ENCODE data around the gene CERS6. TPM values are rescaled to one million over a fixed set of nuclear protein-coding genes. Genes with fewer than 3 reads are reported as not detected.

The CERS6 gene
- total RNA-seq, 4 donors from 2014 or later, result 35.7 to 60.6 (median 39.2) TPM

DNA sequence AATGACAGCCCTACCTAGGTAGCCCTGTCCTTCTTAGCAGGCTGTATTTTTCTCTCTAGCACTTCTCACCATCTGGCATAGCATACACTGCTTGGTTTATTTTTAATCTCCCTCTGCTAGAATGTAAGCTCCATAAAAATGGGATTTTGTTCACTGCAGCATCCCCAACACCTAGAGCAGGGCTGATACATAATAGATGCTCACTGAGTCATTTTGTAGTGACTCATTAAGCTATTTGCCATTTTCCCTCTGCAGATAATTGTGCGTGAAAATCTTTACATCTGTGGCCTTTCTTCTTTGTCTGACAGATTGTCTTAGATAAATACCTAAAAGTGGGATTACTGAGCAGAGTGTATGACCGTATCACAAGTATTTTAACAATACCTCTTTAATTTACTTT is 82.5 kb downstream of the CERS6 start:
- Histone ChIP-seq H3K9me3 (no peaks in the 10 kb centered on the region), H3K27me3 (no peaks in the 10 kb centered on the region), H3K36me3 (no peaks in the 10 kb centered on the region), H3K4me3 (replicated peaks in 1 of 3) (no peak overlapping the region), H3K27ac (no peak overlapping the region), H3K4me1 (peaks cover 5% of the 10 kb centered on the region in 2 donors)
- intact Hi-C loops (cut with DNase I), result no loop called here
- no peak for DNase-seq
- TF ChIP-seq, protein P1, sequence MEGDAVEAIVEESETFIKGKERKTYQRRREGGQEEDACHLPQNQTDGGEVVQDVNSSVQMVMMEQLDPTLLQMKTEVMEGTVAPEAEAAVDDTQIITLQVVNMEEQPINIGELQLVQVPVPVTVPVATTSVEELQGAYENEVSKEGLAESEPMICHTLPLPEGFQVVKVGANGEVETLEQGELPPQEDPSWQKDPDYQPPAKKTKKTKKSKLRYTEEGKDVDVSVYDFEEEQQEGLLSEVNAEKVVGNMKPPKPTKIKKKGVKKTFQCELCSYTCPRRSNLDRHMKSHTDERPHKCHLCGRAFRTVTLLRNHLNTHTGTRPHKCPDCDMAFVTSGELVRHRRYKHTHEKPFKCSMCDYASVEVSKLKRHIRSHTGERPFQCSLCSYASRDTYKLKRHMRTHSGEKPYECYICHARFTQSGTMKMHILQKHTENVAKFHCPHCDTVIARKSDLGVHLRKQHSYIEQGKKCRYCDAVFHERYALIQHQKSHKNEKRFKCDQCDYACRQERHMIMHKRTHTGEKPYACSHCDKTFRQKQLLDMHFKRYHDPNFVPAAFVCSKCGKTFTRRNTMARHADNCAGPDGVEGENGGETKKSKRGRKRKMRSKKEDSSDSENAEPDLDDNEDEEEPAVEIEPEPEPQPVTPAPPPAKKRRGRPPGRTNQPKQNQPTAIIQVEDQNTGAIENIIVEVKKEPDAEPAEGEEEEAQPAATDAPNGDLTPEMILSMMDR (IDR thresholded peaks at IDR 0.05), result no peak
- no peak for TF ChIP-seq POLR2A (IDR thresholded peaks at IDR 0.05)
- WGBS, 2 donors, result 97 to 100% methylated on average over 2 of the region's 2 CpGs

DNA sequence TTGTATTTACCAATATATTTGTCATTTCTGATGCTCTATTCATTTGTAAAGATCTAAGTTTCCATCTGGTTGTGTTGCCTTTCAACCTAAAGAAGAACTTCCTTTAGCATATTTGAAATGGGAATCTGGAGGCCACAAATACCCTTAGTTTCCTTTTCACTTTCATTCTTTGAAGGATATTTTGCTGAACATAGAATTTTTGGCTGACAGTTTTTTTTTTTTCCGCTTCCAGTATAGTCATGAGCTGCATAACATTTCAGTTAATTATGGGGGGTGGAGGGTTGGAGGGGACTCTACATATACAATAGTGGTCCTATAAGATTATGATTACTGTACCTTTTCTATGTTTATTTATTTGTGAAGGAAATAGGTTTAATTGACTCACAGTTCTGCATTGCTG is 83.9 kb downstream of the CERS6 start:
- no peak for DNase-seq
- TF ChIP-seq POLR2A (IDR thresholded peaks at IDR 0.05), result no peak
- TF ChIP-seq, protein P1 (IDR thresholded peaks at IDR 0.05), result no peak
- H3K27me3 ChIP-seq, result no peaks in the 10 kb centered on the region
- peaks cover 5% of the 10 kb centered on the region in 2 donors for H3K4me1 ChIP-seq
- intact Hi-C loops (cut with DNase I), result no loop called here
- no peak overlapping the region for H3K4me3 ChIP-seq (replicated peaks in 1 of 3)
- H3K9me3 ChIP-seq, result no peaks in the 10 kb centered on the region
- H3K27ac ChIP-seq, result no peak overlapping the region
- no peaks in the 10 kb centered on the region for H3K36me3 ChIP-seq
- 92 to 96% methylated on average over 1 of the region's 1 CpG for WGBS, 2 donors

DNA sequence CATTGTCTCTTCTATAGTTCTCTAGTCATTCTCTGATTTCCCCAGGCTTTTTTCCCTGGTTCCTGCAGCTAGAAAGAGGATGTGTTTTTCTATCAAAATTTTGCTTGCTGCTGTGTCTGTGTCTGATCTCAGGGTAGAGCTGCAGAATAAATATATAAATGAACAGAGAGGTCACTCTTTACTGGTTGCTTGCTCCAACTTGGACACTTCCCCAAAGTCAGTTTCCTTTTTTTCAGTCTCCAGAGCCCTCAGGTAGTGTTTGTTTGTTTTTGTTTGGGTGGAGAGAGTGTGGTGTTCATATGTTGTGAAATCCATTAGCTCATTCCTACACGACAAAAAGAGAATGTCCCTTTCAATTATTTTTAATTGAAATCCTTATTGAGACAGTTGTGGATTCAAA is 85.8 kb downstream of the CERS6 start:
- intact Hi-C loops (cut with DNase I), result no loop called here
- Histone ChIP-seq H3K36me3 (no peaks in the 10 kb centered on the region), H3K27me3 (no peaks in the 10 kb centered on the region), H3K4me3 (replicated peaks in 1 of 3) (no peak overlapping the region), H3K27ac (no peak overlapping the region), H3K9me3 (no peaks in the 10 kb centered on the region), H3K4me1 (peaks cover 5% of the 10 kb centered on the region in 2 donors)
- no peak for DNase-seq
- 14 to 41% methylated on average over 1 of the region's 1 CpG for WGBS, 2 donors
- TF ChIP-seq POLR2A (IDR thresholded peaks at IDR 0.05), result no peak
- TF ChIP-seq, protein P1 (IDR thresholded peaks at IDR 0.05), result no peak

DNA sequence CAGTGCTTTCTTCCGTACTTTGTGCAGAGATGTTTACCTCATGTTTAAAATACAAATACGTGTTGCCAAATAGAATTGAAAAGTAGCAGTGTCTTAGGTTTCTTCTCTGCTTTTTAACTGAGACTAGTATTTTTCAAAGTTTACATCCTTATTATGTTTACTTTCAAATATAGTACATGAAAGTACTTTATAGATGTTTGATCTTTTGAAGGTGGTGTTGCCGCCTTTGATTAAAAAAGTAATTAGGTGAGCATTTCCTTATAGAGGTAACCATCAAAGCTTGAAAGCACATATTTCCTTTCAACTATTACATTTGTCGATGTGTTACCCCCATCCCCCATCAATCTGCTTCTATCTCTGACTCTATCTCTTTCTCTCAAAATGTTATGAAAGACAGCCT is 87.0 kb downstream of the CERS6 start:
- Histone ChIP-seq H3K4me3 (replicated peaks in 1 of 3) (no peak overlapping the region), H3K9me3 (no peaks in the 10 kb centered on the region), H3K36me3 (no peaks in the 10 kb centered on the region), H3K27ac (no peak overlapping the region), H3K4me1 (peaks cover 5% of the 10 kb centered on the region in 2 donors), H3K27me3 (no peaks in the 10 kb centered on the region)
- DNase-seq, result no peak
- intact Hi-C loops (cut with DNase I), result no loop called here
- 80 to 90% methylated on average over 4 of the region's 4 CpGs for WGBS, 2 donors
- TF ChIP-seq, protein P1 (IDR thresholded peaks at IDR 0.05), result no peak
- no peak for TF ChIP-seq POLR2A (IDR thresholded peaks at IDR 0.05)

DNA sequence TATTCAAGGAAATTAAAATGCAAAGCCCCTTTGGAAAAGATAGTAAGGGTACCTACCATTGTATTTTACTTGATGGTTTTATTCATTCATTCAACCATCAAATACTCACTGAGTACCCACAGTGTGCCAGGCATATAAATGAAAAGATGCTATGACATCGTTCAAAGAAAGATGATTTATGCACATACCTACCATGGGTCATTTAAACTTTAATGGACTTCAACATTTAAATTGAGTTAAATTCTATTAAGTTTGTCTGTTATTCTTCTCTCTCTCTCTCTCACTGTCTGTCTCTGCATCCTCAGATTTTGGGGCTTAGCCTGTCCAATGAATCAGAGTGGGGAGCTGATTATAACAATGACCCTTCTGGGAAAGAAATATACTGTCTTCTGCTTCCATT is 87.9 kb downstream of the CERS6 start:
- no peaks in the 10 kb centered on the region for H3K36me3 ChIP-seq
- no peaks in the 10 kb centered on the region for H3K9me3 ChIP-seq
- H3K27ac ChIP-seq, result no peak overlapping the region
- no peak for DNase-seq
- H3K4me3 ChIP-seq (replicated peaks in 1 of 3), result no peak overlapping the region
- TF ChIP-seq, protein P1 (IDR thresholded peaks at IDR 0.05), result no peak
- no peak for TF ChIP-seq POLR2A (IDR thresholded peaks at IDR 0.05)
- peaks cover 5% of the 10 kb centered on the region in 2 donors for H3K4me1 ChIP-seq
- H3K27me3 ChIP-seq, result no peaks in the 10 kb centered on the region
- intact Hi-C loops (cut with DNase I), result no loop called here
- 90 to 95% methylated on average over 1 of the region's 1 CpG for WGBS, 2 donors

Data from thyroid gland (tissue), 4 donors.